Activated CD8-positive, alpha-beta memory T cell treated with anti-CD3 and anti-CD28 coated beads, Interleukin-2, amount 50 U/mL, for 48 hours (primary cell): ENCODE measurements around the gene ADPRM.
"Not testable (repeated sequence)": the region's sequence is repeated elsewhere in the genome, so short reads cannot be mapped to it uniquely, and the experiment has no call there.

Experiments used
- DNase-seq: peaks from one replicate; pipeline ENCODE4 v3.0.0-alpha.2; 2020

Gene ADPRM

DNA sequence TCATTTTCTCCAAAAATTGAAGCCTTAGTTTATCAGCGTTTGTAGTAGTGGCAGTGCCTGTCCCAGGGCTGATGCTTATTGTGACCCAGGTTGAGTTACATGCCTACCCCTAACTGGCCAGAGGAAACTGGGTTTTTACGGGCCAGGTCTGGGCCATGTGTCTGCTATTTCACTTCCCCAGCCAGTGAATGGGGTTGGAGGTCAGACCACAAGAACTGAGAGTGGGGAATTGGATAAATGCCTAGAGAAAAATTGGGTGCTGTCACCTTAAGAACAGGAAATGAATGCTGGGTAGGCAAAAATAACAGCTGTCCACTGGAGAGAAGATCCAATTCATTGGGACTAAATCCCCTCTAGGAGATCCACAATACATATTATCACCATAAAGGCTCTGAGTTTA, 5.2 kb downstream of the ADPRM start:
- no peak for DNase-seq

DNA sequence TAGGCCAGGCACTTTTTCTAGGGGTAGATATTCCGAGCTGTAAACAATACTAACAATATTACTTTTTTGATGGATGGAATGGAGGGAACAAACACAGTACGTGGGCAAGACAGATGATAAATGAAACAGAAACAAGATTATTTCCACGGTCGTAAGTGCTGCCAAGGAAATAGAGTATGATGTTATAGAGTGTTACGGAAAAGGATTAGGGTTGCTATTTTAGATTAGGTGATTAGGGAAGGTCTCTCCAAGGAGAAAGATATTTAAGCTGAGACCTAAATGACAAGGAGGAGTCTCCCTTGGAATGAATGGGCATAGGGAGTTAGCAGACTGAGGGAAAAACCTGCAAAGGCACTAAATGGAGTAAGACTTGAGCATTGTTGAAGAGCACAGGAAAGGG, 8.3 kb downstream of the ADPRM start:
- no peak for DNase-seq

- DNase-seq: no peak
Measured at GRCh38 chr17:10713318-10713717, 15.9 kb downstream of the ADPRM start.

DNA sequence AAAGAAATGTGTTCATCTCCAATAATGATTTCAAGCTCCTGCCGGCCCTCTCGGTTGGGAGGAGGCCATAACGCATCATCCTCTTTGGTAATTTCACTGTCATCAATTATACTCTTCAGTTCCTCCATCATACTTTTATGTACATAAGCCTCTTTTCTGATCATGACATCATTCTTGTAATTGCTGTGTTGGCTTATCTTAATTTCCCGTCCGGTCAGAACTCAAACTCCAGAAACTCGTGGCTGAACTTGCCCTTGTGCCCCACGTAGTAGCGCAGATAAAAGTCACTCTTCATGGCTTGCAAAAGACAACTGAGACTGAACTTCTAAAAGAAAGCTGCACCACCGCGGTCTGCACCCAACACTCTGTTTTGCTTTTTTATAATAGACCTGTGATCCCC, 18.8 kb downstream of the ADPRM start:
- DNase-seq: no peak

DNA sequence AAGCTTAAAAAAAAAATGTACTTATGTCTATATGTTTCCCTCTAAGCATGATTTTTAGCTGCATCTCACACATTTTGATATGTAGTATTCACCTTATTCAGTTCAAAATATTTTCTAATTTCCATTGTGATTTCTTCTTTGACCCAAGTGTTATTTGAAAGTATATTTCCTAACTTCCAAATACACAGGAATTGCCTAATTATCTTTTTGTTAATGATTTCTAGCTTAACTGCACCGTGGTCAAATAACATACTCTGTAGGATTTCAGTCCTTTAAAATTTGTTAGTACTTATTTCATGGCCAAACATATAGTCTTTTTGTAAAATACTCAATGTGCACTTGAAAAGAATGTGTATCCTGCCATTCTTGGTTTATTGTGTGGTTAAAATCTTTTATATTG, 21.2 kb downstream of the ADPRM start:
- no peak for DNase-seq

- DNase-seq: no peak
Measured at GRCh38 chr17:10724546-10725195, 27.3 kb downstream of the ADPRM start.

DNA sequence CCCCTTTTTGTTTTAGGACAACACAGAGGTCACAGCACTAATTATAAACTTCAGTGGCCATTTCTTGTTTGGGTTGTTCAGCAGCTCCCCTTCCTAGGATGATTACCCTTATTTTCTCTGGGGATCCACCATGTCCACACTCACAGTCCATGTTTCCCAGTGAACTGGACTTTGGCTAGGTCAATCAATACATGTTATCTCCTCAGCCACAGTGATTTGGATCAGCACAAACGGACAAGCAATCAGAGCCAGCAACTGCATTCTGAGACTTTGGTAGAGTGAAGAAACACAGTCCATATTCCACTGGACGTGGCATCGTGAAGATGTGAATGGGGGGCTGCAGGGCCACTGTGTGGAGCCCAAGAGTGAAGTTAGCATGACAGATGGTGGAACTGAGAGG, 27.9 kb downstream of the ADPRM start:
- no peak for DNase-seq

GRCh38 chr17:10726196-10726595, 28.8 kb downstream of the ADPRM start:
- DNase-seq: no peak

DNA sequence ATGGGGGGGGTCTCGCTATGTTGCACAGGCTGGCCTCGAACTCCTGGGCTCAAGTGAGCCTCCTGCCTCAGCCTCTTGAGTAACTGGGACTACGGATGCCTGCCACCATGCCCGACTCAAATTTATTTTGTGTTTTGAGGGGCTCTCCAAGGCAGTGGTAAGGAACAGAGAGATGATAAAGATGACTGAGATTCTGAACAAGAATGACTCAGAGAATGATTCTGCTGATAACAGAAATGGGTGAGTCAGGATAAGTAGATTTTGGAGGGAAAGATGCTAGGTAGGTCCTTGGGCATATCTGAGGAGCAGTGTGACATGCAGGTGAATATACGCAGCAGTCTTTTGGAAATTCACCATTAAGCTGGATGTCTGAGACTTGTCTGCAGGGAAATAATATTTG, 29.8 kb downstream of the ADPRM start:
- no peak for DNase-seq

- no peak for DNase-seq
Measured at GRCh38 chr17:10728331-10728892, 31.0 kb downstream of the ADPRM start.

DNA sequence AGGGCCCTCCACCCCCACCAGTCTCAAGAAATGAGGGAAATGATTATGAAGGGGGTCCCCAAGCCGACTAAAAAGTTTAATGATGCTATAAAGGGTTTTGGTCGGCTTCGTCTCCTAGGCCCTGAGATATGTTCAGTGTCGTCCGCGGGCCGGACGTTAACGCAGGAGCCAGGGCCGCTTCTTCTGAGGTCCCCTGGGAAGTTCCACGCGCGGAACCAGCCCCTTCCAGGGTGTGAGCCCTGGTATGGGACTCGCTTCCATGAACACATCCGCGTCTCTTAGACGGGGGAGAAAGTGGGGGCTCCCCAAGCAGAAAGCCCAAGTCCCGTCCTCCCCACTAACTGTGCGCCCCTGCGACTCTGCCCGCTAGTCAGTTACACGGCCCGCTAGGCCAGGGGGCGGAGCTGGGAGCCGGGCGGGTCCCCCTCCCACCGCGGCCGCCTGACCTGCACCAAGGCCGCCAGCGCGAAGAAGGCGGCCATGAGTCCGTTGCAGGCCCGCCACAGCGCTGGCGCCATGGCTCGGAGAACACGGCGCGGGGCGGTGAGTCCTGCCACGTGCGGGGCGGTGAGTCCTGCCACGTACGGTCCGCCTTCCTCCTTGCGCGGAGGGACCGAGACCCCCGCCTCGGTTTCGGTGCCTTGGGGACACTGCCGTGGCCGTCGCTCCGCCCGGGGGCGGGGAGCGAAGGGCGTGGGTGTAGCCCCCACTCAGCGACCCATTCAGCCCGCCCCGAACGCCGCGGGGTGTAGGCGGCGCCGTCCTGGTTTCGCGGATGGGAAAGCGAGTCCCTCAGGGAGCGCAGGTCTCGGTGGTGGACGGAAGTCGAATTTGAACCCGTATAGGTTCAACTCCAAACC, 32.2 kb downstream of the ADPRM start, which contains the start of gene TMEM220:
Gene TMEM220, minus strand, starts transcription at position 690 of the 860 bp plus-strand sequence. Its CDS starts 172 bp downstream, at position 518.
- DNase-seq: peak; percentile 73

GRCh38 chr17:10730247-10730646, 32.9 kb downstream of the ADPRM start:
- DNase-seq: not testable (repeated sequence)

DNA sequence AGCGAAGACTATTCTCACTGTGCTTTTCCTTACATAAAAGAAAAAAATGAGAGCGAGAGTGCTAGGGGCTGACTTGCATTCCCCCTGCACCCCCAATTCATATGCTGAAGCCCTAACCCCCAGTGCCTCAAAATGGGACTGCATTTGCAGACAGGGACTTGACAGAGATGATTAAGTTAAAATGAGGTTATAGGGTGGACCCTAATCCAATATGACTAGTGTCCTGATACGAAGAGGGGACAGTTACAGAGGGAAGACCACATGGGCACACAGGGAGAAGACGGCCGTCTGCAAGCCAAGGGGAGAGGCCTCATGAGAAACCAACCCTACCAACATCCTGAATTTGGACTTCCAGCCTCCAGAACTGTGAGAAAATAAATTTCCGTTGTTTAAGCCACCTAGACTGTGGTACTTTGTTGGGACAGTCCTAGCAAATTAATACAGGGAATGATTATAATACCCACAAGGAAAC, 34.0 kb downstream of the ADPRM start:
- no peak for DNase-seq

DNA sequence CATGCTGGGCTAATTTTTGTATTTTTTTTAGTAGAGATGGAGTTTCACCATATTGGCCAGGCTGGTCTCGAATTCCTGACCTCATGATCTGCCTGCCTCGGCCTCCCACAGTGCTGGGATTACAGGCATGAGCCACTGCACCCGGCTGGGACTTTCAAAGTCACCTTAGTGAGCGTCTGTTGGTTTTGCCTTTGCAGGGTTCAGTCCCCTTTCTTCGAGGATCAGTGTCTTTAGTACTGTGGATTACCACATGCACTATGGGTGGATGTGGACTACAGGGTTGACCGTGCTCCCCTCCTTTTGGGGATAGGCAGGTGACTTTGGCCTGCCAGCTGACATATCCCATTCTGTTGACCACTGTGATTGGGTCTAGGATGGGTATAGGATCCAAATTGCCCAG, 34.7 kb downstream of the ADPRM start:
- peak; percentile 22 for DNase-seq

- no peak for DNase-seq
Measured at GRCh38 chr17:10733666-10734065, 36.3 kb downstream of the ADPRM start.

- DNase-seq: no peak
Measured at GRCh38 chr17:10735251-10735650, 37.9 kb downstream of the ADPRM start.

- DNase-seq: peak; percentile 23
Measured at GRCh38 chr17:10735821-10736220, 38.4 kb downstream of the ADPRM start.

GRCh38 chr17:10737168-10737622, 39.8 kb downstream of the ADPRM start:
- DNase-seq: peak; percentile 57

DNA sequence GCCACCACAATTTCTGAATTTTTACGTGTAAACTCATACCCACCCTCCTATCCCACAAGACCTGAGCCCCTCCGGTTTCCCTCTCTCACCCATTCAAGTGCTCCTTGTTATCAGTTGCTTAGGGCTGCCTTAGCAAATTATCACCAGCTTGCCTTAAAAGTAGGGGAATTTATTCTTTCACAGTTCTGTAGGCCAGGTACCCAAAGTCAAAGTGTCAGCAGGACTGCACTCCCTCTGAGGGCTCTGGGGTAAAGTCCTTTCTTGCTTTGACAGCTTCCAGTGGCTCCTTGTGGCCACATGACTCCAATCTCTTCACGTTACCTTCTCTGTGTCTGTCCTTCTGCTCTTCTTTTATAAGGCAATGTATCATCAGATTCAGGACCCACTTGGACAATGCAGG, 40.3 kb downstream of the ADPRM start:
- peak; percentile 20 for DNase-seq

DNA sequence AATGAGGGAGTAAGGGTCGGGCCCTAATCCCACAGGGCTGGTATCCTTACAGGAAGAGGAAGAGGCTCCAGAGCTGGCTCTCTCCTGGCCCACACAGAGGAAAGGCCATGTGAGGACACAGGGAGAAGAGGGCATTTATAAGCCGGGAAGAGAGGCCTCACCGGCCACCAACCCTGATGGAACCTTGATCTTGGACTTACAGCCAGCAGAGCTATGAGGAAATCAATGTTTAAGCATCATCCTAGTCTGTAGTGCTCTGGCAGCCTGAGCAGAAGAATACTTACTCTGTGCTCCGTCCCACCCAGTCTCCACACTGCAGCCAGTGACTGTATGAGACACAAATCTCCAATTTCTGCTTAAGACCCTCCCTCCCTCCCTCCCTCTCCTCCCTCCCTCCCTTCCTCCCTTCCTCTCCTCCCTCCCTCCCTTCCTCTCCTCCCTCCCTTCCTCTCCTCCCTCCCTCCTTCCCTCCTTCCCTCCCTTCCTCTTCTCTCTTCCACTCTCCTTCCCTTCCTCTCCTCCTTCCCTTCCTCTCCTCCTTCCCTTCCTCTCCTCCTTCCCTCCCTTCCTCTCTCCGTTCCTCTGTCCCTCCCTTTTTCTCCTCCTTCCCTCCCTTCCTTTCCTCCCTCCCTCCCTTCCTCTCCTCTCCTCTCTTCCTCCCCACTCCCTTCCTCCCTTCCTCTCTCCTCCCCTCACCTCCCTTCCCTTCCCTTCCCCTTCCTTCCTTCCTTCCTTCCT, 41.3 kb downstream of the ADPRM start:
- no peak for DNase-seq

DNA sequence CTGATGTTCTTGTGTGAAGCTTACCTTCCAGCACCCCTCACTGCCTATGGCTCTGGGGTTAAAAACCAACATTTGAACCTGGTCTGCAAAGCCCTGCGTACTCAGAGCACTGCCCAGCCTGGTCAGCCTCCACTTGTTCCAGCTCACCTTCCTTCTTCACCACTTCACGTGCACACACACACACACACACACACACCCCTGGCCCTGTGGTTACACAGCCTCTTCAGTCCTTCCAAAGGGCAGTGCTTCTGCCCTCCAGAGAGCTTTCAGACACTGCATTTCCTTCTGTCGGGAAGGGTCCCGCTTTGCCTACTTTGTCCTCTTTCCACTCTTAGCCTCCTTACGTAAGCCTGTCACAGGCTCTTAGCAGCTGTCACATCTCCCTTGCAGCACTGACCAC, 42.0 kb downstream of the ADPRM start:
- peak; percentile 20 for DNase-seq

GRCh38 chr17:10741416-10742135, 44.2 kb downstream of the ADPRM start:
- DNase-seq: no peak
